SU-DHL-6 (cell line): Measurements from ENCODE around the gene EXOC4.

Source experiments
- H2AFZ ChIP-seq: fragments of 200-600 bp; sonication (generic); 2 replicates; pipeline ENCODE4 v1.6.1; 2014; ENCODE audit warnings: low read depth, mild to moderate bottlenecking, moderate library complexity, mixed read lengths, antibody characterized with exemption, low read length; ENCODE audit not compliant: severe bottlenecking
- H3F3A ChIP-seq: fragments of 200-600 bp; shearing (Covaris generic); 2 replicates; pipeline ENCODE4 v1.6.0; 2016; ENCODE audit warnings: antibody characterized with exemption, mild to moderate bottlenecking; ENCODE audit not compliant: insufficient read depth
- H3K27ac ChIP-seq: fragments of 200-600 bp; sonication (generic); 2 replicates; pipeline ENCODE4 v1.5.1; 2016; ENCODE audit warnings: low read depth, mild to moderate bottlenecking, low read length, moderate library complexity, mixed read lengths
- H3K27me3 ChIP-seq: fragments of 200-600 bp; sonication (generic), shearing (Covaris generic); 2 replicates; pipeline ENCODE4 v1.6.0; 2014; ENCODE audit warnings: mild to moderate bottlenecking, low read length
- H3K36me3 ChIP-seq: fragments of 200-600 bp; sonication (generic); 2 replicates; pipeline ENCODE4 v1.6.1; 2014; ENCODE audit warnings: mild to moderate bottlenecking, low read length, mixed read lengths
- H3K4me2 ChIP-seq: fragments of 300-600, 200-600 bp; shearing (Covaris generic), sonication (generic); 2 replicates; pipeline ENCODE4 v1.6.0; 2014; ENCODE audit warnings: low read length, low read depth, mild to moderate bottlenecking; ENCODE audit not compliant: poor library complexity, severe bottlenecking
- H3K4me3 ChIP-seq: fragments of 200-600 bp; sonication (generic); 2 replicates; pipeline ENCODE4 v1.5.1; 2014; ENCODE audit warnings: antibody characterized with exemption, low read length, mild to moderate bottlenecking, mixed read lengths; ENCODE audit not compliant: insufficient read depth, poor library complexity, severe bottlenecking
- H3K79me2 ChIP-seq: fragments of 200-600 bp; sonication (generic); 2 replicates; pipeline ENCODE4 v1.6.1; 2014; ENCODE audit warnings: mild to moderate bottlenecking, low read length, moderate library complexity; ENCODE audit not compliant: insufficient read depth
- H3K9ac ChIP-seq: fragments of 200-600 bp; sonication (generic); 2 replicates; pipeline ENCODE4 v1.7.0; 2014; ENCODE audit warnings: mild to moderate bottlenecking, low read length
- H3K9me2 ChIP-seq: fragments of 200-600 bp; sonication (generic); replicated peaks from 2 replicates; pipeline ENCODE4 v1.6.1; 2014; ENCODE audit warnings: low read length; ENCODE audit not compliant: insufficient read depth
- H3K9me3 ChIP-seq: fragments of 200-600 bp; sonication (generic); 2 replicates; pipeline ENCODE4 v1.6.1; 2014; ENCODE audit warnings: low read length, mixed read lengths; ENCODE audit not compliant: insufficient read depth
- H4K20me1 ChIP-seq: fragments of 200-600 bp; sonication (generic); 2 replicates; pipeline ENCODE4 v1.6.1; 2014; ENCODE audit warnings: low read depth, mild to moderate bottlenecking, antibody characterized with exemption, low read length, moderate library complexity, mixed read lengths
- EZH2phosphoT487 ChIP-seq: fragments of 200-600 bp; sonication (generic), shearing (Covaris generic); conservative IDR thresholded peaks from 2 replicates; pipeline ENCODE4 v1.6.1; 2018; ENCODE audit warnings: mild to moderate bottlenecking, antibody characterized with exemption, low read length, moderate library complexity, mixed read lengths
- TF ChIP-seq, protein P1 (sequence below): fragments of 200-600 bp; sonication (generic); IDR thresholded peaks from one replicate; pipeline ENCODE4 v1.5.1; 2017; ENCODE audit warnings: antibody characterized with exemption, mild to moderate bottlenecking, low read length, moderate library complexity; ENCODE audit not compliant: insufficient read depth, poor library complexity, severe bottlenecking

The EXOC4 gene

DNA sequence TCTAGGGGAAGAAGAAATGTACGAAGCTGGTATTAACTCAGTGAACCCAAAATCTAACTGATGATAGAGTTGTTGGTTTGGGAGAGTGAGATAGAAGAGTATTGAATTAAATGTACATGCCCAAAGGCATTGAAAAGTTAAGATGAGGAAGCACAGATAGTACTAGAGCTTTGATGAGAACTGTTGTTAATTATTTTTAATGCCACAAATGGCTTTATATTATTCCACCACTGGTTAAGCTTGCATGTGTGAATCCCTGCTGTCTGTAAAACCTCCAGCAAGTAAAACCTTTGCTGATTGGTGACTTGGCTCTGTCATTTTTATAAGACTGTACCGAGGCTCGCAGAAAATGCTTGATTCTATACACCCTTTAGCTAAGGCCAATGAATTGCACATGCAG is 491.6 kb downstream of the EXOC4 start:
- H3K36me3 ChIP-seq = no peaks in the 10 kb centered on the region
- no peaks in the 10 kb centered on the region for H3F3A ChIP-seq
- TF ChIP-seq EZH2phosphoT487 = no peak
- TF ChIP-seq, protein P1, sequence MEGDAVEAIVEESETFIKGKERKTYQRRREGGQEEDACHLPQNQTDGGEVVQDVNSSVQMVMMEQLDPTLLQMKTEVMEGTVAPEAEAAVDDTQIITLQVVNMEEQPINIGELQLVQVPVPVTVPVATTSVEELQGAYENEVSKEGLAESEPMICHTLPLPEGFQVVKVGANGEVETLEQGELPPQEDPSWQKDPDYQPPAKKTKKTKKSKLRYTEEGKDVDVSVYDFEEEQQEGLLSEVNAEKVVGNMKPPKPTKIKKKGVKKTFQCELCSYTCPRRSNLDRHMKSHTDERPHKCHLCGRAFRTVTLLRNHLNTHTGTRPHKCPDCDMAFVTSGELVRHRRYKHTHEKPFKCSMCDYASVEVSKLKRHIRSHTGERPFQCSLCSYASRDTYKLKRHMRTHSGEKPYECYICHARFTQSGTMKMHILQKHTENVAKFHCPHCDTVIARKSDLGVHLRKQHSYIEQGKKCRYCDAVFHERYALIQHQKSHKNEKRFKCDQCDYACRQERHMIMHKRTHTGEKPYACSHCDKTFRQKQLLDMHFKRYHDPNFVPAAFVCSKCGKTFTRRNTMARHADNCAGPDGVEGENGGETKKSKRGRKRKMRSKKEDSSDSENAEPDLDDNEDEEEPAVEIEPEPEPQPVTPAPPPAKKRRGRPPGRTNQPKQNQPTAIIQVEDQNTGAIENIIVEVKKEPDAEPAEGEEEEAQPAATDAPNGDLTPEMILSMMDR = no peak
- no peak overlapping the region for H3K9ac ChIP-seq
- H2AFZ ChIP-seq = no peak overlapping the region
- no peaks in the 10 kb centered on the region for H3K9me2 ChIP-seq
- no peaks in the 10 kb centered on the region for H3K27me3 ChIP-seq
- no peak overlapping the region for H3K27ac ChIP-seq
- H3K9me3 ChIP-seq = no peaks in the 10 kb centered on the region
- H3K79me2 ChIP-seq = no peaks in the 10 kb centered on the region
- H4K20me1 ChIP-seq = no peaks in the 10 kb centered on the region
- no peak overlapping the region for H3K4me3 ChIP-seq
- no peak overlapping the region for H3K4me2 ChIP-seq

DNA sequence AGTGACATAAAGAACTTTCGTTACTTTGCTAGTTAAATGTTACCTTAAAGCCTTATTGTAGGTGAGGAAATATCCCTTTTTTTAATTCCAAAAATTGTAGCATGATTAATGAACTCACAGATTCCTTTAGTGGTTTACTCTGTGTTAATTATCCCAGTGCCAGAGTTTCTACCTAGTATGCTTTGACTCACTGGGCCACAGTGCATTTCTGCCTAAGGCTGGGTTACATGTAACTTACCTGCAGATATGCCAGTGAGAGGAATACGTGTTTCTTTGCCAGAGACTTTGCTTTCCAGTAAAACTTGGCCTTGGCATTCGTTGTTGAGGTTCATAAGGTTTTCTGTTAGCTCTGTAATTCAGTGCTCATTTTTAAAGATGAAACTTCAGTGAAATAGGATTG is 493.4 kb downstream of the EXOC4 start:
- Histone ChIP-seq H3K9me3 (no peaks in the 10 kb centered on the region), H4K20me1 (no peaks in the 10 kb centered on the region), H3K27me3 (no peaks in the 10 kb centered on the region), H3K79me2 (no peaks in the 10 kb centered on the region), H3K4me2 (no peak overlapping the region), H3K9ac (no peak overlapping the region), H3F3A (no peaks in the 10 kb centered on the region), H3K9me2 (no peaks in the 10 kb centered on the region), H3K36me3 (no peaks in the 10 kb centered on the region), H3K4me3 (no peak overlapping the region), H2AFZ (no peak overlapping the region), H3K27ac (no peak overlapping the region)
- TF ChIP-seq, protein P1 = no peak
- no peak for TF ChIP-seq EZH2phosphoT487

DNA sequence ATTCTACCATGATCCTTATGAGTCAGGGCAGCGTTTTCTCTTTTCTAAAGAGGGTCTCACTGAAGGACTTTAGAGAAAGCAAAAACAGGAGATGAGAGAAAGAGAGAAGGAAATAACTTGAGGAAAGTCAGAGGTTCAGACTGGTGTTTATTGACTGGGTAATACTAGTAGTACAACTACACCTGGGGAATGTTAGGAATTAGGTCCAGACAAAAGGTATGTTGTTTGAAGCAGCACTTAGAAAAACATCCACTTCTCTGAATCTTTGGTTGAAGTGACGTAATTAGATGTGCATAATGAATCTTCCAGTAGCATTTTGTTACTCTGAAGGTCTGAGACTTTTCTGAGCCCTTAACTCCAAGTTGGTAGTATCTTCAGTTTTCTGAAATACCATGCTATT is 494.0 kb downstream of the EXOC4 start:
- Histone ChIP-seq H3K4me3 (no peak overlapping the region), H3K36me3 (no peaks in the 10 kb centered on the region), H3K9me2 (no peaks in the 10 kb centered on the region), H4K20me1 (no peaks in the 10 kb centered on the region), H3K79me2 (no peaks in the 10 kb centered on the region), H3K27ac (no peak overlapping the region), H3K27me3 (no peaks in the 10 kb centered on the region), H2AFZ (no peak overlapping the region), H3K9me3 (no peaks in the 10 kb centered on the region), H3F3A (no peaks in the 10 kb centered on the region), H3K9ac (no peak overlapping the region), H3K4me2 (no peak overlapping the region)
- no peak for TF ChIP-seq EZH2phosphoT487
- TF ChIP-seq, protein P1 = no peak
